Cortex of kidney (tissue), 1 donor: Measurements from ENCODE around the gene ANKRD35.

Source experiments
- DNase-seq: peaks from one replicate; lab custom pipeline; 2025; lab: John Stamatoyannopoulos, UW

The ANKRD35 gene

GRCh38 chr1:145895471-145895870, 9.8 kb upstream of the ANKRD35 start:
- DNase-seq: no peak

- DNase-seq: no peak
Observed at GRCh38 chr1:145893306-145894055, 7.8 kb upstream of the ANKRD35 start.

- DNase-seq: no peak
Observed at GRCh38 chr1:145892486-145893087, 6.9 kb upstream of the ANKRD35 start.

- DNase-seq: no peak
Observed at GRCh38 chr1:145891587-145892485, 6.2 kb upstream of the ANKRD35 start.

GRCh38 chr1:145891143-145891542, 5.5 kb upstream of the ANKRD35 start:
- DNase-seq: no peak

- no peak for DNase-seq
Observed at GRCh38 chr1:145889722-145890121, 4.1 kb upstream of the ANKRD35 start.

- no peak for DNase-seq
Observed at GRCh38 chr1:145887631-145888030, 2.0 kb upstream of the ANKRD35 start.

- DNase-seq: no peak
Observed at GRCh38 chr1:145886816-145887215, 1.1 kb upstream of the ANKRD35 start.

GRCh38 chr1:145886390-145886789, 724 bp upstream of the ANKRD35 start:
- DNase-seq: no peak

- no peak for DNase-seq
Observed at GRCh38 chr1:145884675-145885074, 991 bp downstream of the ANKRD35 start.

- DNase-seq: no peak
Observed at GRCh38 chr1:145879775-145880174, 5.9 kb downstream of the ANKRD35 start.

GRCh38 chr1:145878724-145879123, 6.9 kb downstream of the ANKRD35 start:
- no peak for DNase-seq

- no peak for DNase-seq
Observed at GRCh38 chr1:145877923-145878486, 7.7 kb downstream of the ANKRD35 start.

GRCh38 chr1:145874646-145875045, 11.0 kb downstream of the ANKRD35 start:
- DNase-seq: no peak

- DNase-seq: no peak
Observed at GRCh38 chr1:145871994-145872924, 13.4 kb downstream of the ANKRD35 start.

- DNase-seq: no peak
Observed at GRCh38 chr1:145868232-145868631, 17.4 kb downstream of the ANKRD35 start.

GRCh38 chr1:145863282-145864018, 22.2 kb downstream of the ANKRD35 start:
- DNase-seq: no peak

GRCh38 chr1:145859491-145860023, 26.1 kb downstream of the ANKRD35 start:
- DNase-seq: no peak

- peak; percentile 31 for DNase-seq
Observed at GRCh38 chr1:145858901-145859490, 26.7 kb downstream of the ANKRD35 start, which contains the start of gene PIAS3. Gene PIAS3 (minus strand): TSS chr1:145859081. CDS start chr1:145858990, 91 bp downstream.
